HG03064 (cell line): ENCODE data around the gene FANCC.

Experiments
- ATAC-seq: cut with Tn5 transposase; IDR thresholded peaks from one replicate; pipeline ENCODE4 v1.9.1; 2021; ENCODE audit warnings: low read depth; ENCODE audit not compliant: unreplicated experiment

The FANCC gene

GRCh38 chr9:95090871-95091577 is 226.5 kb downstream of the FANCC start:
- no peak for ATAC-seq

- ATAC-seq, result no peak
Measured at GRCh38 chr9:95090023-95090791, 227.3 kb downstream of the FANCC start.

GRCh38 chr9:95089257-95090022 is 228.1 kb downstream of the FANCC start:
- no peak for ATAC-seq

GRCh38 chr9:95088421-95089161 is 228.9 kb downstream of the FANCC start:
- no peak for ATAC-seq

GRCh38 chr9:95087659-95088242 is 229.8 kb downstream of the FANCC start:
- ATAC-seq, result no peak

- ATAC-seq, result no peak
Measured at GRCh38 chr9:95086564-95086955, 230.9 kb downstream of the FANCC start.

GRCh38 chr9:95085861-95086563 is 231.5 kb downstream of the FANCC start:
- ATAC-seq, result no peak

GRCh38 chr9:95085036-95085770 is 232.3 kb downstream of the FANCC start:
- no peak for ATAC-seq

- ATAC-seq, result no peak
Measured at GRCh38 chr9:95084254-95084934, 233.1 kb downstream of the FANCC start.

- ATAC-seq, result no peak
Measured at GRCh38 chr9:95083086-95083768, 234.3 kb downstream of the FANCC start.

- no peak for ATAC-seq
Measured at GRCh38 chr9:95082401-95083084, 235.0 kb downstream of the FANCC start.

GRCh38 chr9:95081998-95082397 is 235.5 kb downstream of the FANCC start:
- ATAC-seq, result no peak

GRCh38 chr9:95080961-95081647 is 236.4 kb downstream of the FANCC start:
- no peak for ATAC-seq

GRCh38 chr9:95079461-95079860 is 238.0 kb downstream of the FANCC start:
- no peak for ATAC-seq

- ATAC-seq, result no peak
Measured at GRCh38 chr9:95078939-95079338, 238.6 kb downstream of the FANCC start.

GRCh38 chr9:95078511-95078910 is 239.0 kb downstream of the FANCC start:
- no peak for ATAC-seq
